Neural progenitor cell (in vitro differentiated cells): Measurements from ENCODE around the gene ABCC4. TPM values are rescaled to one million over a fixed set of nuclear protein-coding genes. Genes with fewer than 3 reads are reported as not detected.

Experiments
- DNase-seq: peaks from one replicate; pipeline ENCODE4 v3.0.0-alpha.2; 2016; ENCODE audit warnings: low spot score
- H2AFZ ChIP-seq: fragments of 200-600 bp; sonication (generic); replicated peaks from 2 replicates; pipeline ENCODE4 v1.6.1; 2016; ENCODE audit warnings: antibody characterized with exemption
- H3F3A ChIP-seq: fragments of 200-600 bp; sonication (generic); 2 replicates; pipeline ENCODE4 v1.6.1; 2016; ENCODE audit warnings: antibody characterized with exemption, low read depth
- H3K27ac ChIP-seq: fragments of 200-600 bp; sonication (generic); 2 replicates; pipeline ENCODE4 v1.5.1; 2016; ENCODE audit warnings: mild to moderate bottlenecking
- H3K27me3 ChIP-seq: fragments of 200-600 bp; sonication (generic); 2 replicates; pipeline ENCODE4 v1.6.1; 2016; ENCODE audit warnings: mild to moderate bottlenecking, moderate library complexity
- H3K36me3 ChIP-seq: fragments of 200-600 bp; sonication (generic); 2 replicates; pipeline ENCODE4 v1.5.1; 2016
- H3K4me1 ChIP-seq: fragments of 200-600 bp; sonication (generic); 2 replicates; pipeline ENCODE4 v1.6.1; 2016; ENCODE audit warnings: mixed run types
- H3K4me2 ChIP-seq: fragments of 200-600 bp; sonication (generic); 2 replicates; pipeline ENCODE4 v1.6.1; 2016
- H3K4me3 ChIP-seq: fragments of 200-600 bp; sonication (generic); 2 replicates; pipeline ENCODE4 v1.5.1; 2016
- H3K79me2 ChIP-seq: fragments of 200-600 bp; sonication (generic); 2 replicates; pipeline ENCODE4 v1.6.1; 2016; ENCODE audit warnings: low read depth
- H3K9ac ChIP-seq: fragments of 200-600 bp; sonication (generic); 2 replicates; pipeline ENCODE4 v1.6.1; 2016
- H3K9me3 ChIP-seq: fragments of 200-600 bp; sonication (generic); 2 replicates; pipeline ENCODE4 v1.5.1; 2016; ENCODE audit warnings: low read depth
- H4K20me1 ChIP-seq: fragments of 200-600 bp; sonication (generic); 2 replicates; pipeline ENCODE4 v1.6.1; 2016; ENCODE audit warnings: low read depth
- H3K27ac Mint-ChIP-seq: 3 replicates; pipeline ENCODE4 v1.8.0; 2021; ENCODE audit warnings: mixed read lengths
- H3K27me3 Mint-ChIP-seq: 2 replicates; pipeline ENCODE4 v1.8.0; 2022; ENCODE audit warnings: low read depth, mild to moderate bottlenecking, inconsistent platforms, moderate library complexity, mixed read lengths; ENCODE audit not compliant: insufficient read depth
- H3K36me3 Mint-ChIP-seq: 3 replicates; pipeline ENCODE4 v1.8.0; 2021; ENCODE audit warnings: mixed read lengths
- H3K4me1 Mint-ChIP-seq: 3 replicates; pipeline ENCODE4 v1.8.0; 2021; ENCODE audit warnings: mixed read lengths
- H3K4me3 Mint-ChIP-seq: 3 replicates; pipeline ENCODE4 v1.8.0; 2021; ENCODE audit warnings: mild to moderate bottlenecking, moderate library complexity, mixed read lengths
- H3K9me3 Mint-ChIP-seq: 3 replicates; pipeline ENCODE4 v1.8.0; 2020; ENCODE audit warnings: mixed read lengths
- EZH2 ChIP-seq: fragments of 200-600 bp; sonication (generic); IDR thresholded peaks from 2 replicates; pipeline ENCODE4 v1.6.1; 2017; ENCODE audit warnings: antibody characterized with exemption, mild to moderate bottlenecking, moderate library complexity
- EZH2phosphoT487 ChIP-seq: fragments of 200-600 bp; sonication (generic); IDR thresholded peaks from 2 replicates; pipeline ENCODE4 v1.6.1; 2017; ENCODE audit warnings: antibody characterized with exemption
- total RNA-seq: library from RNA; depleted of rRNA; stranded (reverse); fragments of >200 nt; gene quantifications from 2 replicates; pipeline ENCODE4 v1.2.3, GENCODE V29; 2015; ENCODE audit warnings: low replicate concordance
- TF ChIP-seq, protein P1 (sequence below): fragments of 200-600 bp; sonication (generic); IDR thresholded peaks from 2 replicates; pipeline ENCODE4 v1.5.1; 2017; ENCODE audit warnings: antibody characterized with exemption, mild to moderate bottlenecking

ABCC4 gene
- total RNA-seq, 1 donor from 2014 or later = 23.6 TPM

DNA sequence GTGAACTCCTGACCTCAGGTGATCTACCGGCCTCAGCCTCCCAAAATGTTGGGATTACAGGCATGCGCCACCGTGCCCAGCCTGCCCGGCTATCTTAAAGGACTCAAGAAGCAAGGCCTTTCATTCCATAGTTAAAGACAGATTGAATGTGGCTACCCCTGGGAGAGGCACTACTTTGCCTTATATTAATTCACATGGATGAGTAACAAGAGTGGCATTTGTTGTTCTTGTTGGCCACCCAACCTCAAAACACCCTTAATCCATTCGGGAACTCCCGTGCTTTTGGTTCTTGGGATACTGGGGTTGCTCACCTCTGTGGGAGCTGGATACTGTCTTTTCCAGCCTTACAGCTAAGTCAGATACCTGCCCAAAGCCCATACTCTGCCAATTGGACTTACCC is 34.4 kb upstream of the ABCC4 start:
- H3K4me3 ChIP-seq = no peak overlapping the region
- no peaks in the 10 kb centered on the region for H3K27me3 ChIP-seq
- H3K9ac ChIP-seq = no peak overlapping the region
- H3K27ac ChIP-seq = no peak overlapping the region
- no peaks in the 10 kb centered on the region for H3K36me3 ChIP-seq
- no peak overlapping the region for H3K4me2 ChIP-seq
- no peaks in the 10 kb centered on the region for H3K9me3 Mint-ChIP-seq
- H3K4me1 ChIP-seq = no peaks in the 10 kb centered on the region
- H3K27me3 Mint-ChIP-seq = peaks cover 5% of the 10 kb centered on the region
- H4K20me1 ChIP-seq = no peaks in the 10 kb centered on the region
- H3K9me3 ChIP-seq = no peaks in the 10 kb centered on the region
- no peak for DNase-seq
- H3K36me3 Mint-ChIP-seq = no peaks in the 10 kb centered on the region
- no peaks in the 10 kb centered on the region for H3F3A ChIP-seq
- H3K27ac Mint-ChIP-seq = no peak overlapping the region
- TF ChIP-seq EZH2 (no peak), EZH2phosphoT487 (no peak)
- TF ChIP-seq, protein P1, sequence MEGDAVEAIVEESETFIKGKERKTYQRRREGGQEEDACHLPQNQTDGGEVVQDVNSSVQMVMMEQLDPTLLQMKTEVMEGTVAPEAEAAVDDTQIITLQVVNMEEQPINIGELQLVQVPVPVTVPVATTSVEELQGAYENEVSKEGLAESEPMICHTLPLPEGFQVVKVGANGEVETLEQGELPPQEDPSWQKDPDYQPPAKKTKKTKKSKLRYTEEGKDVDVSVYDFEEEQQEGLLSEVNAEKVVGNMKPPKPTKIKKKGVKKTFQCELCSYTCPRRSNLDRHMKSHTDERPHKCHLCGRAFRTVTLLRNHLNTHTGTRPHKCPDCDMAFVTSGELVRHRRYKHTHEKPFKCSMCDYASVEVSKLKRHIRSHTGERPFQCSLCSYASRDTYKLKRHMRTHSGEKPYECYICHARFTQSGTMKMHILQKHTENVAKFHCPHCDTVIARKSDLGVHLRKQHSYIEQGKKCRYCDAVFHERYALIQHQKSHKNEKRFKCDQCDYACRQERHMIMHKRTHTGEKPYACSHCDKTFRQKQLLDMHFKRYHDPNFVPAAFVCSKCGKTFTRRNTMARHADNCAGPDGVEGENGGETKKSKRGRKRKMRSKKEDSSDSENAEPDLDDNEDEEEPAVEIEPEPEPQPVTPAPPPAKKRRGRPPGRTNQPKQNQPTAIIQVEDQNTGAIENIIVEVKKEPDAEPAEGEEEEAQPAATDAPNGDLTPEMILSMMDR = no peak
- peaks cover 2% of the 10 kb centered on the region for H3K4me1 Mint-ChIP-seq
- H3K79me2 ChIP-seq = no peaks in the 10 kb centered on the region
- no peak overlapping the region for H2AFZ ChIP-seq
- H3K4me3 Mint-ChIP-seq = no peak overlapping the region

DNA sequence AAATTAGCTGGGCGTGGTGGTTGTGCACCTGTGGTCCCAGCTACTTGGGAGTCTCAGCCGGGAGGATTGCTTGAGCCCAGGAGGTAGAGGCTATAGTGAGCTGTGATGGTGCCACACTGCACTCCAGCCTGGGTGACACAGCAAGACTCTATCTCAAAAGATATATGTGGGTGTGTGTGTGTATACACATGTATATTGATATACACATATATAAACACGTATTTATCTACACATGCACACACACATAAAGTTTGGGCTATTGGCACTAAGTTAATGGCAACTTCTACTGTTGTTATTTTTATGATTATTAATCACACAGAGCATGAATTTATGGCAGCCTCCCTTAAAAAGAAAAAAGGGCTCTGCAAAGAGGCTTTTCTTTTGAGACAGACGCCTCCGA is 27.1 kb upstream of the ABCC4 start:
- Histone ChIP-seq H3K79me2 (no peaks in the 10 kb centered on the region), H3F3A (no peaks in the 10 kb centered on the region), H2AFZ (no peak overlapping the region), H3K4me2 (no peak overlapping the region), H3K36me3 (no peaks in the 10 kb centered on the region), H3K4me3 (no peak overlapping the region), H3K27ac (no peak overlapping the region), H4K20me1 (no peaks in the 10 kb centered on the region), H3K4me1 (no peaks in the 10 kb centered on the region), H3K27me3 (no peaks in the 10 kb centered on the region), H3K9ac (no peak overlapping the region), H3K9me3 (no peaks in the 10 kb centered on the region)
- H3K27ac Mint-ChIP-seq = no peak overlapping the region
- TF ChIP-seq EZH2phosphoT487 (no peak), EZH2 (no peak)
- TF ChIP-seq, protein P1 = no peak
- no peak for DNase-seq
- no peaks in the 10 kb centered on the region for H3K36me3 Mint-ChIP-seq
- peaks cover 8% of the 10 kb centered on the region for H3K4me1 Mint-ChIP-seq
- no peaks in the 10 kb centered on the region for H3K9me3 Mint-ChIP-seq
- H3K4me3 Mint-ChIP-seq = no peak overlapping the region
- peaks cover 5% of the 10 kb centered on the region for H3K27me3 Mint-ChIP-seq

DNA sequence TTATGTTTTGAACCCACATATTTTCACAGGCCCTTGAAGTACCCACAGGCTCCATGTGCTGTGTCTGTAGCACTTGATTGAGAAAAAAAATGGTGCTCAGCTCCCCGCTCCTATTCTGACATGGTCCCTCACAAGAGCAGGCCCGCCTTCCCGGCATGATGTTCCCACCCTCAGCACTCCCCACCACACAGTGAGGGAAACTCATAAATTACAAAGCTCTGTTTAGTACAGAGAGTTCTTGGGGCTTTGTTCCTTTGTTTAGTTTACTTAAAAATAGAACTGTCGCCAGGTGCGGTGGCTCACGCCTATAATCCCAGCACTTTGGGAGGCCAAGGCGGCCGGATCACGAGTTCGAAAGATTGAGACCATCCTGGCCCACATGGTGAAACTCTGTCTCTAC is 25.9 kb upstream of the ABCC4 start:
- no peaks in the 10 kb centered on the region for H3K9me3 ChIP-seq
- no peaks in the 10 kb centered on the region for H3K79me2 ChIP-seq
- no peak overlapping the region for H2AFZ ChIP-seq
- no peaks in the 10 kb centered on the region for H3K27me3 ChIP-seq
- no peaks in the 10 kb centered on the region for H3F3A ChIP-seq
- Mint-ChIP-seq H3K27me3 (peaks cover 3% of the 10 kb centered on the region), H3K9me3 (no peaks in the 10 kb centered on the region), H3K4me1 (peaks cover 8% of the 10 kb centered on the region), H3K27ac (no peak overlapping the region), H3K36me3 (no peaks in the 10 kb centered on the region), H3K4me3 (no peak overlapping the region)
- H3K4me2 ChIP-seq = no peak overlapping the region
- no peaks in the 10 kb centered on the region for H3K4me1 ChIP-seq
- no peaks in the 10 kb centered on the region for H3K36me3 ChIP-seq
- H3K4me3 ChIP-seq = no peak overlapping the region
- no peak overlapping the region for H3K27ac ChIP-seq
- H3K9ac ChIP-seq = no peak overlapping the region
- DNase-seq = no peak
- H4K20me1 ChIP-seq = no peaks in the 10 kb centered on the region
- TF ChIP-seq EZH2phosphoT487 (no peak), EZH2 (no peak)
- TF ChIP-seq, protein P1 = no peak

DNA sequence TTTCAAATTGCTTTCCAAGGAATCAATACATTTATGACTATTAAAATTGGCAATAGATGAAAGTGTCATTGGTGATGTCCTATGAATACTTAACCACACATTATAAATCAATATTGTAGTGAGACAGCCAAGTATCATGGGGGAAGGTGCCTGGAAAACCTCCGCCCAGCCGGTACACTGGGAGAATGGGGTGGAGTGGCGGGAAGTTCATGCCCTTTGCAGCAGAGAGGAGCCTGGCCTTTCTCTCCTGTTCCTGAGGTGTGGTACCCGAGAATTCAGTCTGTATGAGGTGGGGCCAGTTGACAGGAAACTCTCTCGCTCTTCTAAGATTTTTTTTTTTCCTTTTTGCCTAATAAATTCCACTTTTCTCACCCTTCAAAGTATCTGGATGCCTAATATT is 25.4 kb upstream of the ABCC4 start:
- Histone ChIP-seq H2AFZ (no peak overlapping the region), H3K4me3 (no peak overlapping the region), H3K9me3 (no peaks in the 10 kb centered on the region), H3K4me1 (no peaks in the 10 kb centered on the region), H3K27me3 (no peaks in the 10 kb centered on the region), H3K36me3 (no peaks in the 10 kb centered on the region), H3K9ac (no peak overlapping the region), H4K20me1 (no peaks in the 10 kb centered on the region), H3K4me2 (no peak overlapping the region), H3F3A (no peaks in the 10 kb centered on the region), H3K79me2 (no peaks in the 10 kb centered on the region), H3K27ac (no peak overlapping the region)
- TF ChIP-seq EZH2phosphoT487 (no peak), EZH2 (no peak)
- TF ChIP-seq, protein P1 = no peak
- no peak overlapping the region for H3K27ac Mint-ChIP-seq
- no peak for DNase-seq
- H3K4me1 Mint-ChIP-seq = peaks cover 8% of the 10 kb centered on the region
- peaks cover 3% of the 10 kb centered on the region for H3K27me3 Mint-ChIP-seq
- no peaks in the 10 kb centered on the region for H3K9me3 Mint-ChIP-seq
- no peaks in the 10 kb centered on the region for H3K36me3 Mint-ChIP-seq
- H3K4me3 Mint-ChIP-seq = no peak overlapping the region
